HCT116 (cell line): ENCODE measurements around the gene PZP. TPM values are rescaled to one million over a fixed set of nuclear protein-coding genes. Genes with fewer than 3 reads are reported as not detected.

Experiments
- ATAC-seq: fragments of 200-7000 bp; cut with Tn5 transposase; 2 replicates; pipeline ENCODE4 v1.9.1; 2020; ENCODE audit warnings: mild to moderate bottlenecking, moderate library complexity
- BruUV-seq: library from RNA; stranded (reverse); fragments of 400-500 nt; replicated peaks from 2 replicates; lab custom pipeline; 2021; lab: Mats Ljungman, UMichigan
- CTCF ChIA-PET: fragments of 300-600 bp; sonication (Branson Sonifier 250); formaldehyde crosslinking; loops from one replicate; lab custom pipeline; 2021; ENCODE audit warnings: antibody characterized with exemption; lab: Charles Lee
- POLR2A ChIA-PET: fragments of 300-600, 350-600 bp; sonication (Branson Sonifier 250); formaldehyde crosslinking; loops from one replicate; lab custom pipeline; 2021; ENCODE audit warnings: antibody characterized with exemption; lab: Charles Lee
- RAD21 ChIA-PET, 2 experiments: fragments of 300-600 bp; sonication (Branson Sonifier 250); formaldehyde crosslinking; loops; one replicate each; lab custom pipeline; 2023; ENCODE audit warnings: low total read pairs in 2 of 2; ENCODE audit not compliant: uncharacterized antibody in 2 of 2, unreplicated experiment in 2 of 2, low non-redundant PET in 1 of 2; lab: Charles Lee
- DNase-seq: peaks from one replicate; pipeline ENCODE4 v3.0.0-alpha.2; 2010; ENCODE audit warnings: low read depth, low spot score
- H2AFZ ChIP-seq: fragments of 200-600 bp; shearing (Covaris generic), sonication (generic); 2 replicates; pipeline ENCODE4 v1.6.1; 2017; ENCODE audit warnings: low read depth, mixed run types, mixed read lengths, antibody characterized with exemption, low read length; ENCODE audit not compliant: poor library complexity, severe bottlenecking
- H3K27ac ChIP-seq: 2 replicates; pipeline ENCODE4 v1.5.1; 2012; ENCODE audit warnings: low read depth, low read length
- H3K27me3 ChIP-seq: fragments of 200-600 bp; sonication (generic); 2 replicates; pipeline ENCODE4 v1.6.1; 2016; ENCODE audit warnings: mixed run types, low read length, mixed read lengths; ENCODE audit not compliant: insufficient read depth
- H3K36me3 ChIP-seq, 2 experiments: fragments of 200-500 bp in 1 of 2; fragments of 200-600 bp in 1 of 2; sonication (Bioruptor generic) in 1 of 2; sonication (generic) in 1 of 2; 2 replicates each; pipeline versions ENCODE4 v1.5.1 to v1.6.1; 2014 to 2016; ENCODE audit warnings: low read length in 2 of 2, inconsistent platforms in 1 of 2, mixed read lengths in 1 of 2, mixed run types in 1 of 2; ENCODE audit not compliant: insufficient read depth in 2 of 2, control insufficient read depth in 1 of 2
- H3K4me1 ChIP-seq, 2 experiments: fragments of 200-600 bp in 1 of 2; sonication (generic) in 1 of 2; 2 replicates each; pipeline versions ENCODE4 v1.5.1 to v1.6.1; 2012 to 2017; ENCODE audit warnings: low read length in 2 of 2, inconsistent platforms in 1 of 2, mild to moderate bottlenecking in 1 of 2, mixed read lengths in 1 of 2, mixed run types in 1 of 2, moderate library complexity in 1 of 2; ENCODE audit not compliant: insufficient read depth in 2 of 2, control insufficient read depth in 1 of 2
- H3K4me2 ChIP-seq: fragments of 200-600 bp; sonication (generic); 2 replicates; pipeline ENCODE4 v1.6.1; 2017; ENCODE audit warnings: mixed run types, low read length, mixed read lengths
- H3K4me3 ChIP-seq, 2 experiments: fragments of 200-600 bp in 1 of 2; sonication (generic) in 1 of 2; replicated peaks in 1 of 2; 2 replicates each; pipeline ENCODE4 v1.5.1; 2011 to 2016; ENCODE audit warnings: low read length in 2 of 2, control low read depth in 1 of 2, low read depth in 1 of 2, mild to moderate bottlenecking in 1 of 2, mixed read lengths in 1 of 2, mixed run types in 1 of 2
- H3K79me2 ChIP-seq: fragments of 200-600 bp; sonication (generic); 2 replicates; pipeline ENCODE4 v1.6.1; 2017; ENCODE audit warnings: mild to moderate bottlenecking, mixed run types, low read length, moderate library complexity, mixed read lengths; ENCODE audit not compliant: insufficient read depth
- H3K9ac ChIP-seq: fragments of 200-600 bp; sonication (generic); 2 replicates; pipeline ENCODE4 v1.6.1; 2016; ENCODE audit warnings: low read length, mixed read lengths
- H3K9me2 ChIP-seq: fragments of 200-600 bp; sonication (generic), shearing (Covaris generic); 2 replicates; pipeline ENCODE4 v1.6.1; 2017; ENCODE audit warnings: mixed run types, mild to moderate bottlenecking, moderate library complexity; ENCODE audit not compliant: insufficient read depth
- H3K9me3 ChIP-seq, 2 experiments: fragments of 200-500 bp in 1 of 2; fragments of 200-600 bp in 1 of 2; sonication (Bioruptor generic) in 1 of 2; sonication (generic) in 1 of 2; 2 replicates each; pipeline ENCODE4 v1.6.1; 2014 to 2017; ENCODE audit warnings: low read length in 2 of 2, mixed read lengths in 2 of 2, inconsistent platforms in 1 of 2, low read depth in 1 of 2, mild to moderate bottlenecking in 1 of 2, mixed run types in 1 of 2, moderate library complexity in 1 of 2; ENCODE audit not compliant: control insufficient read depth in 1 of 2, insufficient read depth in 1 of 2
- H4K20me1 ChIP-seq: fragments of 200-600 bp; sonication (generic), shearing (Covaris generic); 2 replicates; pipeline ENCODE4 v1.6.1; 2017; ENCODE audit warnings: mixed run types, mild to moderate bottlenecking, moderate library complexity; ENCODE audit not compliant: insufficient read depth
- ELF1 ChIP-seq: IDR thresholded peaks from 2 replicates; pipeline ENCODE4 v1.6.1; 2012; ENCODE audit warnings: low read depth, borderline replicate concordance
- REST ChIP-seq: IDR thresholded peaks from 2 replicates; pipeline ENCODE4 v1.6.1; 2012; ENCODE audit warnings: low read depth
- SP1 ChIP-seq: IDR thresholded peaks from 2 replicates; pipeline ENCODE4 v1.6.1; 2012; ENCODE audit warnings: low read depth
- ZBTB33 ChIP-seq: IDR thresholded peaks from 2 replicates; pipeline ENCODE4 v1.6.1; 2011; ENCODE audit warnings: mild to moderate bottlenecking, low read length, moderate library complexity; ENCODE audit not compliant: insufficient replicate concordance; ENCODE audit errors: extremely low read depth
- ZFX ChIP-seq: fragments of 450-650 bp; IDR thresholded peaks from 2 replicates; pipeline ENCODE4 v1.6.1; 2017
- ZNF274 ChIP-seq: fragments of 200-500 bp; sonication (Bioruptor generic); IDR thresholded peaks from 2 replicates; pipeline ENCODE4 v1.6.1; 2014; ENCODE audit warnings: mild to moderate bottlenecking, low read depth, low read length, inconsistent platforms
- intact Hi-C: fragments of 100-400 bp; cut with micrococcal nuclease; formaldehyde crosslinking; loops from 2 replicates; pipeline ENCODE4 v1.10.0; 2022
- total RNA-seq: library from RNA; stranded (reverse); gene quantifications from one replicate; pipeline ENCODE4 v1.2.1, GENCODE V29; 2021; ENCODE audit not compliant: unreplicated experiment

Gene PZP
- total RNA-seq, 1 experiment from 2014 or later, result not detected

GRCh38 chr12:9103050-9103849 lies 104.9 kb downstream of the PZP start (continued):
- TF ChIP-seq ELF1 (no peak), ZFX (no peak), ZNF274 (no peak), REST (no peak), SP1 (no peak)

GRCh38 chr12:9101018-9101687 lies 107.0 kb downstream of the PZP start:
- Histone ChIP-seq H3K27ac (no peak overlapping the region), H3K9ac (no peak overlapping the region), H3K9me3 (no peaks in the 10 kb centered on the region), H3K36me3 (no peaks in the 10 kb centered on the region), H3K4me2 (no peak overlapping the region), H3K79me2 (no peaks in the 10 kb centered on the region), H4K20me1 (no peaks in the 10 kb centered on the region), H3K27me3 (no peaks in the 10 kb centered on the region), H3K4me1 (no peaks in the 10 kb centered on the region), H2AFZ (no peak overlapping the region), H3K4me3 (no peak overlapping the region), H3K9me2 (no peaks in the 10 kb centered on the region)
- no peak for DNase-seq
- intact Hi-C loops, result no loop called here
- no TSS peak for BruUV-seq
- POLR2A ChIA-PET, result no interaction called here
- no peak for ATAC-seq
- CTCF ChIA-PET, result no interaction called here
- RAD21 ChIA-PET, result no interaction called here
- TF ChIP-seq ELF1, result no peak
- no peak for TF ChIP-seq ZBTB33
- TF ChIP-seq REST, result no peak
- no peak for TF ChIP-seq ZNF274
